ENCODE results near the gene CSNK2B. TPM values are rescaled to one million over a fixed set of nuclear protein-coding genes. Genes with fewer than 3 reads are reported as not detected.

Gene CSNK2B
- total RNA-seq, result 288 and 302 TPM in 2 replicates

DNA sequence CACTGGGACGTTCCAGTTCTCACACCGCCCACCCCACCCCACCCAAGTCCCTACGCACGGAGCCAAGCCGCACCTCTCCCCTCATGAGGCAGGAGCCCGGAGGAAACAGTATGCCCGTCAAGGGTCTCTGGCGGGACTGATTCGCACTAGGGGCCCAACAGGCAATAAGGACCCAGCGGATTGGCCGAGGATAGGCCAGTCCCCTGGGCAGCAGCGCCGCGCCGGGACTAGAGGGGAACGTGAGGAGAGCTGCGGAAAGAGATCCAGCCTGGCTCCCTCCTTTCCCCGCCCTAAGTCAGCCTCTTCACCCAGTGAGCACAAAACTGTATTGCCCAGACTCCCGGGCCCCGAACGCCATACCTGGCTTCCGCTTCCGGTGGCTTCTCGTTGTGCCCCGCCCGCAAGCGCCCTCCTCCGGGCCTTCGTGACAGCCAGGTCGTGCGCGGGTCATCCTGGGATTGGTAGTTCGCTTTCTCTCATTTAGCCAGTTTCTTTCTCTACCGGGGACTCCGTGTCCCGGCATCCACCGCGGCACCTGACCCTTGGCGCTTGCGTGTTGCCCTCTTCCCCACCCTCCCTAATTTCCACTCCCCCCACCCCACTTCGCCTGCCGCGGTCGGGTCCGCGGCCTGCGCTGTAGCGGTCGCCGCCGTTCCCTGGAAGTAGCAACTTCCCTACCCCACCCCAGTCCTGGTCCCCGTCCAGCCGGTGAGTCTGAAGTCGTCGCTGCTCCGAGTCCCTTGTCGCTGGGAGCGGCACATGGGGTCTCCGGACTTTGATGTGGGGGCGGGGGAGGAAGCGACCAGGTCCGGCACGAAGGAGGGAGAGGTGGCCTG, at the start of gene CSNK2B:
Gene CSNK2B, plus strand, starts transcription at position 580 of the 836 bp plus-strand sequence. CDS start 752 bp downstream, outside the sequence.
- peak within 1 kb of the TSS; percentile 96 for H3K4me3 Mint-ChIP-seq
- H3K4me1 Mint-ChIP-seq, result peaks cover 58% of the 10 kb centered on the region
- intact Hi-C loops (cut with micrococcal nuclease), result loop anchor here (1.0 to 10.0 kb wide), 10 partner anchors 13 to 1189 kb away; partner anchors contain the start of genes ABHD16A, ATP6V1G2, BAG6 and CLIC1
- H3K36me3 Mint-ChIP-seq (ENCODE audit: low read depth), result peaks cover 79% of the 10 kb centered on the region
- no peaks in the 10 kb centered on the region for H3K27me3 Mint-ChIP-seq
- no peaks in the 10 kb centered on the region for H3K9me3 Mint-ChIP-seq
- peak within 1 kb of the TSS; percentile 96 for H3K27ac Mint-ChIP-seq
- peak; percentile 99 for DNase-seq

DNA sequence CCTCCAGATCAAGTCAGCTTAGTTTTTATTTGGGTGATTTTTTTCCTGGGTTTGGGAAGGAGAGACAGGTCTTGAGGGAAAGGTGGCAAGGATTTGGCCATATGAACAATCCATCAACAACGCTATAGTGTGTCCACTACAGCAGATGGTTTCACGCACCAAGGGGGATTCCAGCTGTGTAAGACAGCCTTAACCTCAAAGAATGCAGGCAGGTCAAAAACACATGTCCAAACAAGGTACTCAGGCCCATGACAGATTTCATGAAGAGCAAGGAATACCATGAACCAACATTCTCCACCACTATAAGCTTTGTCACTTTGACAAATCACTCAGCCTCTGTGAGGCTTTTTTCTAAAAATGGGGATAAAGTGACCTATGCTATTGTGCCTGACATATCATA, 48.9 kb upstream of the CSNK2B start:
- peaks cover 38% of the 10 kb centered on the region for H3K4me1 Mint-ChIP-seq
- H3K27me3 Mint-ChIP-seq, result no peaks in the 10 kb centered on the region
- peak overlapping the region; percentile 94 for H3K4me3 Mint-ChIP-seq
- no peaks in the 10 kb centered on the region for H3K9me3 Mint-ChIP-seq
- no peak for DNase-seq
- H3K36me3 Mint-ChIP-seq (ENCODE audit: low read depth), result peaks cover 27% of the 10 kb centered on the region
- intact Hi-C loops (cut with micrococcal nuclease), result no loop called here
- H3K27ac Mint-ChIP-seq, result peak overlapping the region; percentile 96

DNA sequence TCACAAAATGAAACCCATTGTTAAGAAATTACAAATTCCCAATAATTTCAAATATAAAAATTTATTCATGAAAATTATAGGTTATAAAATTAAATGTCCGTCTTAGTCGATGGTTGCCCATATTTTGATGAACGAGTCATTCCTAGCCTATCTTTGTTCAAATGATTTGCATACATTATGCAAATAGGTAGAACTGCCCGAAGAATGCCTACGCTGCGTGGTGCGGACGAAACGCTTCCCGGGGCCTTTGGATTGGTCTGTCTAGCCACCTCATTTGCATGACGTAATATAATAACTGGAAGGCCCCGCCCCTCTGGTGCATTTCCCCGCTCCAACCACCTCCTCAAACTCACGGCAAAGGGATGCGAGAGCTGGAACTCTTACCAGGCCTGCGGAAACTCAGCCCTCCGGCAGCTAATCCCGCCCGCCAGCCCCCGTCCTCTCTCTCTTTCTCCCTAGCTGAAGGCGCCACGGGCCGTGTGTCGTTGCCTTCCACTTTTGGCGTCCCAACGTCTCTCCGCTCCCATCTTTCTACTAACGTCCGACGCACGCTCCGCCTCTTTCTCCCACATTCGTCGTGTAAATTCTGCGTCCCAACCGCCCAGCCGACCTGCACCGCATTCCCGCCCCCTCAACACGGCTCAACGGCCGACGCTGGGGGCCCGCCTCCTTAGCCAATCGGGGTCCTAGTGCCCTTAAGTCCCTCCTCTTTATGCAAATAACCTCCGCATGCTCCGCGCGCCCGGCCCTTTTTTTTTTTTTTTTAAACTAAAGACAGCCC, 45.9 kb upstream of the CSNK2B start:
- H3K27me3 Mint-ChIP-seq, result no peaks in the 10 kb centered on the region
- H3K9me3 Mint-ChIP-seq, result no peaks in the 10 kb centered on the region
- peaks cover 46% of the 10 kb centered on the region for H3K4me1 Mint-ChIP-seq
- peak; percentile 99 for DNase-seq
- peaks cover 53% of the 10 kb centered on the region for H3K36me3 Mint-ChIP-seq (ENCODE audit: low read depth)
- peak overlapping the region; percentile 90 for H3K4me3 Mint-ChIP-seq
- intact Hi-C loops (cut with micrococcal nuclease), result loop anchor here (1.0 to 2.0 kb wide), 8 partner anchors 32 to 423 kb away; partner anchors contain the start of genes BAG6, DDX39B and NFKBIL1
- peak overlapping the region; percentile 95 for H3K27ac Mint-ChIP-seq

DNA sequence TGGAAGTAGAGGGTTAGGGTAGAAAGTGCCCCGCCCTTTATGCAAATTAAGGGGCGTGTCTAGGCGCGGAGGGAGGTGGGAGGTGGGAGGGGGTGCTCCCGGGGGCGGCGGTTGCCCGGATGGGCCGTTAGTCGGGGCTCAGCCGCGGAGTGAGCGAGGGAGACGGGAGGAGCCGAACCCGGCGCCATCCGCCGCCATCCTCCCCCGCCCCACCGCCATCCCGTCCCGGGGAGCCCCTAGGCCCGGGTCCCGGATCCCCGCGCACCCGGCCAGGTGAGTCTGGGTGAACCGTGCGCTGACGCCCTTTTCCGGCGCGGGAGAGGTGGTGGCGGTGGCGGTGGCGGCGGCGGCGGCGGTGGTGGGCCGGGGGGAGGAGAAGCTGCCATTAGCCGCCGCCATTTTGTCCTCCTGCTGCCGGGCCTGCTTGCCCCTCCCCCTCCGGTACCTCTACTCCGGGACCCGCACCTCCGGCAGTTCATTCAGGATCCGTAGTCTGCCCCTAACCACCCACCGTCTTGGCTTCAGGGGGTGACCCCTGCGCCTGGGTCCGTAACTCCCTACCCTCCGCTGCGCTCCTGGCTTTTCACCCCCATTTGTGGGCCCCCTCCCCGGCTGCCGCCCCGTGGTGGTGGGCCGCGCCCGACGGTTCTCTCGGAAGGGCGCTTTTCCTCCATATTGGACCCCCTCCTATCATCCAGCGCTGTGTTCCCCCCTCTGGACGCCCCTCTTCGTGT, 45.1 kb upstream of the CSNK2B start, which contains the start of gene PRRC2A:
Gene PRRC2A, plus strand, starts transcription at position 130 of the 734 bp plus-strand sequence. CDS start 2,075 bp downstream, outside the sequence.
- Mint-ChIP-seq H3K36me3 (ENCODE audit: low read depth) (peaks cover 60% of the 10 kb centered on the region), H3K9me3 (no peaks in the 10 kb centered on the region), H3K27ac (peak within 1 kb of the TSS; percentile 95), H3K27me3 (no peaks in the 10 kb centered on the region), H3K4me1 (peaks cover 39% of the 10 kb centered on the region), H3K4me3 (peak within 1 kb of the TSS; percentile 90)
- peak; percentile 93 for DNase-seq
- intact Hi-C loops (cut with micrococcal nuclease), result loop anchor here (1.0 to 2.0 kb wide), 8 partner anchors 32 to 423 kb away; partner anchors contain the start of genes BAG6, DDX39B and NFKBIL1

DNA sequence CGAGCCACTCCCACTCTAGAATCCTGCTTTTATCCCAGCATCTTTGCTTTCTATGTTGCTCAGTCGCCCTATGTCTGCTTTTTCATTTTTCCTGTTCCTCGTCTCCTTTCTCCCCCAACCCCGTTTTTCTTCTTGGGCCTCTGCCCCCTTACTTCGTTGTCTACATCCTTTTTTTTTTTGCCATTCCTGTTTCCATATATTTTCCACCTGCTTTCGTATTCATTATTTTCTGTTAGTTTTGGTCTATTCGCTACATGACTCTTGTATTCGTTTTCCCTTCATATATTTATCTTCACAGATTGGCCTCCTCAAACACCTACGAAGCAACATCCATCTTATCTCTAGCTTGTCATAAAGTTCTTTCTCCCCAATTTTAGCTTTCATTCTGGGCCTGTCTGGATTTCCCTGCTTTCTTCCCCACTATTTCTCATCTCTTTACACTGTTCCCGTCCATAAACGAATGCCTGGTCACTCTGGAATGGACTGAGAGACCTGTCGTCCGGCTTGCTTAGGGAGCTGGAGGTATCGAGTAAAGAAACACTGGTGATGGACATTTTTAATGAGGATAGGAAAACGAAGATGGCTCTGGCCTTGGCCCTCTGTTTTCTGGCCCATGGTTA, 44.5 kb upstream of the CSNK2B start:
- H3K27ac Mint-ChIP-seq, result peak overlapping the region; percentile 87
- peaks cover 34% of the 10 kb centered on the region for H3K4me1 Mint-ChIP-seq
- no peak for DNase-seq
- intact Hi-C loops (cut with micrococcal nuclease), result loop anchor here (2.0 kb wide), 2 partner anchors 41 to 117 kb away; no protein-coding TSS in a partner anchor
- H3K4me3 Mint-ChIP-seq, result peak overlapping the region; percentile 90
- no peaks in the 10 kb centered on the region for H3K9me3 Mint-ChIP-seq
- peaks cover 66% of the 10 kb centered on the region for H3K36me3 Mint-ChIP-seq (ENCODE audit: low read depth)
- no peaks in the 10 kb centered on the region for H3K27me3 Mint-ChIP-seq

DNA sequence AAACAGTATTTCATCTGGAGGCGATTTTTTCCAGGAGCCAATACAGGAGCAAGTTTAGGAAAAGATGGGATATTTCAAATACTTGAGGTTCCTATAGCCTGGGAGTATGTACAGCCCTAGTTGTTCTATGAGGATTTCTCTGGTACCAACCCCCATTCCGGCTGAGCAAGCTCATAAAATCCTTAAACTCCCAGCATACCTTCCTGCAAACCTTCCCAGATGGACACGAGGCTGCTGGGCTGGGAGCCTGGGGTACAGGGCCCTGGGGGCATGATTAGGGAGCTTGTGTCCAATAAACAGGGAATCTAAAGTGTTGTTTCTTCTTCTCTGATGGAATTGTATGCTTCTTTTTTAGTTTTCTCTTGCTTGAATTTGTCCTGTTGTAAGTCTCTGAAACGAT, 43.9 kb upstream of the CSNK2B start:
- Mint-ChIP-seq H3K36me3 (ENCODE audit: low read depth) (peaks cover 63% of the 10 kb centered on the region), H3K27me3 (no peaks in the 10 kb centered on the region), H3K9me3 (no peaks in the 10 kb centered on the region), H3K4me1 (peaks cover 30% of the 10 kb centered on the region), H3K27ac (peak overlapping the region; percentile 87), H3K4me3 (peak overlapping the region; percentile 90)
- DNase-seq, result no peak
- intact Hi-C loops (cut with micrococcal nuclease), result loop anchor here (2.0 kb wide), 2 partner anchors 41 to 117 kb away; no protein-coding TSS in a partner anchor

DNA sequence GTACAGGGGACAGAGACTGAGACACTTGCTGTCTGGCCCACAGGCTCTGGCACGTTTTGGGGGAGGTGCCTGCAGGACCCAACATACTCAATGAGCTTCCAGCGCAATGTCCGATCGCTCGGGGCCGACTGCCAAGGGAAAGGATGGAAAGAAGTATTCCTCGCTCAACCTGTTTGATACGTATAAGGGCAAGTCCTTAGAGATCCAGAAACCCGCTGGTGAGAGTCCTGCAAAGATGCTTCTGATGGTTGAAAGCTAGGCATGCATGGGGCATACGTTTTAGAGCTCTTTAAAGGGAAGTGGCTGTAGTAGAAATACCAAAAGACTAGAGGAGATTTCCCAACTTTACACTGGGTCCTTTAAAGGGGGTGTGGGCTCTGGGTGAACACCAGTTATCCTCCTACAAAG, 43.2 kb upstream of the CSNK2B start:
- Mint-ChIP-seq H3K27ac (peak overlapping the region; percentile 87), H3K36me3 (ENCODE audit: low read depth) (peaks cover 68% of the 10 kb centered on the region)
- intact Hi-C loops (cut with micrococcal nuclease), result no loop called here

DNA sequence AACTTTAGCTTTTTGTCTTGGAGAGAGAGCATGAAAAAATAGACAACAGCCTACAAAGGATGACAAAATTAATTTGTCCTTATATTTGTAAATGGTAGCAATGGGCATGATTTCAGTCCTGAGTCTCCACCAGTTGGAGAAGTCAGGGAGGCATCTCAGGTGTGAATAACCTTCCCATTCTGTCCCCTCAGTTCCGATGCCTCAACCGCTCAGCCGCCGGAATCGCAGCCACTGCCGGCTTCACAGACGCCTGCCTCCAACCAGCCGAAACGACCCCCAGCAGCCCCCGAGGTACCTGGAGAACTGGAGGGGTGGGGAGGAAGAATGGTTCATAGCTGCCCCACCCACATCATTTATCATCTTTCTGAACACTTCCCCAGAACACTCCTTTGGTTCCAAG, 41.8 kb upstream of the CSNK2B start:
- no peak for DNase-seq
- Mint-ChIP-seq H3K36me3 (ENCODE audit: low read depth) (peaks cover 75% of the 10 kb centered on the region), H3K9me3 (no peaks in the 10 kb centered on the region), H3K4me1 (peaks cover 33% of the 10 kb centered on the region), H3K27ac (no peak overlapping the region), H3K4me3 (no peak overlapping the region), H3K27me3 (no peaks in the 10 kb centered on the region)
- intact Hi-C loops (cut with micrococcal nuclease), result no loop called here

More for the DNA sequence above, 43.2 kb upstream of the CSNK2B start:
- no peak for DNase-seq
- no peaks in the 10 kb centered on the region for H3K9me3 Mint-ChIP-seq
- no peaks in the 10 kb centered on the region for H3K27me3 Mint-ChIP-seq
- H3K4me3 Mint-ChIP-seq, result peak overlapping the region; percentile 90
- peaks cover 35% of the 10 kb centered on the region for H3K4me1 Mint-ChIP-seq

DNA sequence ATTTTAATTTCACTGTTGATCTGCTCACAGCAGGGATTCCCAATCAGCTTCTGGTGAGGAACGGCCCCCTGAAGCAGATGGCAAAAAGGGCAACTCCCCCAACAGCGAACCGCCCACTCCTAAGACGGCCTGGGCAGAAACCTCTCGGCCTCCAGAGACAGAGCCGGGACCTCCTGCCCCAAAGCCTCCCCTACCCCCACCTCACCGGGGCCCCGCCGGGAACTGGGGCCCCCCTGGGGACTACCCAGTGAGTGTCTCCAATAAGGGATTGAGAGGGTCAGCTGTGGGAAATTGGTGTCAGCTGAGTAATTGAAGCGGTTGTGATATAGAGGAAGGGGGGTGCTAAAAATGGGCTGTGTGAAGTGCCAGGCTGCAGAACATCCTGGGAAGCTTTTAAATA, 38.9 kb upstream of the CSNK2B start:
- H3K9me3 Mint-ChIP-seq, result no peaks in the 10 kb centered on the region
- H3K27ac Mint-ChIP-seq, result no peak overlapping the region
- peaks cover 87% of the 10 kb centered on the region for H3K36me3 Mint-ChIP-seq (ENCODE audit: low read depth)
- H3K4me1 Mint-ChIP-seq, result peaks cover 26% of the 10 kb centered on the region
- no peak overlapping the region for H3K4me3 Mint-ChIP-seq
- intact Hi-C loops (cut with micrococcal nuclease), result no loop called here
- no peak for DNase-seq
- H3K27me3 Mint-ChIP-seq, result no peaks in the 10 kb centered on the region

DNA sequence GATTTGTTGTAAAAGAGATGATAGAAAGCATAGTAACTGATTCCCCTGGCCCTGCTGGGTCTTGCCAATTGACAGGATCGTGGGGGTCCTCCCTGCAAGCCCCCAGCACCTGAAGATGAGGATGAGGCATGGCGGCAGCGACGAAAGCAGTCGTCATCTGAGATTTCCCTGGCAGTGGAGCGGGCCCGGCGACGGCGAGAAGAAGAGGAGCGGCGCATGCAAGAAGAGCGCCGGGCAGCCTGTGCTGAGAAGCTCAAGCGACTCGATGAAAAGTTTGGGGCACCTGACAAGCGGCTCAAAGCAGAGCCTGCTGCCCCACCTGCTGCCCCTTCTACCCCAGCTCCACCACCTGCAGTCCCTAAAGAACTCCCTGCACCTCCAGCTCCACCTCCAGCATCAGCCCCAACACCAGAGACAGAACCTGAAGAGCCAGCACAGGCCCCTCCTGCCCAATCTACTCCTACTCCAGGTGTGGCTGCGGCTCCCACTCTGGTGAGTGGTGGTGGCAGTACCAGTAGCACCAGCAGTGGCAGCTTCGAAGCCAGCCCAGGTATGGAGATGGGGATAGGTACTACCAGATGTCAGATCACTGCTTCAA, 38.1 kb upstream of the CSNK2B start:
- Mint-ChIP-seq H3K27ac (no peak overlapping the region), H3K9me3 (no peaks in the 10 kb centered on the region), H3K4me3 (no peak overlapping the region), H3K36me3 (ENCODE audit: low read depth) (peaks cover 83% of the 10 kb centered on the region), H3K27me3 (no peaks in the 10 kb centered on the region), H3K4me1 (peaks cover 17% of the 10 kb centered on the region)
- DNase-seq, result no peak
- intact Hi-C loops (cut with micrococcal nuclease), result no loop called here

DNA sequence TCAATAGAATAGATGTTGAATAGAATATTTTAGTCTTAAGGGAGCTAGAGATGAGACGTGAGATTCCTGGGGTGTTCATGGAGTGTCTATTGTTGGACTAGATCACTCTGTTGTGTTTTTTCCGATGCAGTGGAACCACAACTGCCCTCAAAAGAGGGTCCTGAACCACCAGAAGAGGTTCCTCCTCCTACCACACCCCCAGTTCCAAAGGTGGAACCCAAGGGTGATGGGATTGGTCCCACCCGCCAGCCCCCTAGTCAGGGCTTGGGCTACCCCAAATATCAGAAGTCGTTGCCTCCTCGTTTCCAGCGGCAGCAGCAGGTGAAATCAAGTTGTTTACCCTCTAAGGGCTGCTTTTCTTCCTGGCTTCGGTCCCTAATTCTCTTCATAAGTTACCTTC, 36.9 kb upstream of the CSNK2B start:
- H3K9me3 Mint-ChIP-seq, result no peaks in the 10 kb centered on the region
- no peak for DNase-seq
- H3K36me3 Mint-ChIP-seq (ENCODE audit: low read depth), result peaks cover 79% of the 10 kb centered on the region
- H3K4me1 Mint-ChIP-seq, result peaks cover 14% of the 10 kb centered on the region
- H3K27me3 Mint-ChIP-seq, result no peaks in the 10 kb centered on the region
- no peak overlapping the region for H3K4me3 Mint-ChIP-seq
- intact Hi-C loops (cut with micrococcal nuclease), result no loop called here
- no peak overlapping the region for H3K27ac Mint-ChIP-seq

DNA sequence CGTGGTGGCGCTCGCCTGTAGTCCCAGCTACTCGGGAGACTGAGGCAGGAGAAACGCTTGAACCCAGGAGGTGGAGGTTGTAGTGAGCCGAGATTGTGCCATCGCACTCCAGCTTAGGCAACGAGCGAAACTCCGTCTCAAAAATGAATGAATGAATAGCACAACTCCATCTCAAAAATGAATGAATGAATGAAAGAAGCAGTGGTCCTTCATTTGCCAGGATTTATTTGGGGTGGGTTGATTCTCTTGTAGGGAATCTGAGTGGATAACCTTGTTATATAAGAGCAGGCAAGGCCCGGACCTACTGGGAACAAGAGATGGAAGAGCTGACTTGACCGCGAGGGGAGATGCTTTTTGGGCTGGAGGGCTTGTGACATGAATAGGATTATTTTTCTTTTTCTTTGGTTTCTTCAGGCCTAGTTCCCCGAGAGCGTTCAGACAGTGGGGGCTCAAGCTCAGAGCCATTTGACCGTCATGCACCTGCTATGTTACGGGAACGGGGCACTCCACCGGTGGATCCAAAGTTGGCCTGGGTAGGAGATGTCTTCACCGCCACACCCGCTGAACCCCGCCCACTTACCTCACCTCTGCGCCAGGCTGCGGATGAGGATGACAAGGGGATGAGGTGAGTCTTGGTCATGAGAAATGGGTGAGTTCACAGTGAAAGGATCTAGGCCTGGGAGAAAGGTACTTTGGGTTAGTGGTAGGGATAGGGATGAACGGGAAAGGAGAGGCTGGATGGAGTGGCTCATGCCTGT, 35.5 kb upstream of the CSNK2B start:
- Mint-ChIP-seq H3K27ac (peak overlapping the region; percentile 60), H3K4me3 (no peak overlapping the region), H3K36me3 (ENCODE audit: low read depth) (peaks cover 78% of the 10 kb centered on the region), H3K4me1 (peaks cover 15% of the 10 kb centered on the region), H3K9me3 (no peaks in the 10 kb centered on the region), H3K27me3 (no peaks in the 10 kb centered on the region)
- intact Hi-C loops (cut with micrococcal nuclease), result no loop called here
- DNase-seq, result no peak

Measured in activated CD4-positive, alpha-beta T cell treated with anti-CD3 and anti-CD28 coated beads, Interleukin-2, amount 10 ng/mL, durations not matched to agents 24 days and 14 days (primary cell).